ENCODE measurements around the gene SPARCL1.
A peak's percentile ranks its signal among the peaks of the same experiment; 100 is the strongest.
"Not testable (repeated sequence)": the region's sequence is repeated elsewhere in the genome, so short reads cannot be mapped to it uniquely, and the experiment has no call there.

Gene SPARCL1

GRCh38 chr4:87529187-87529586 is at the start of gene SPARCL1:
SPARCL1 (minus strand) TSS chr4:87529376; CDS start chr4:87499574, 29,802 bp downstream.
- DNase-seq, result no peak

GRCh38 chr4:87575983-87576382 is 46.8 kb upstream of the SPARCL1 start:
- DNase-seq, result no peak

- DNase-seq, result no peak
Observed at GRCh38 chr4:87575408-87575807, 46.2 kb upstream of the SPARCL1 start.

- no peak for DNase-seq
Observed at GRCh38 chr4:87574996-87575395, 45.8 kb upstream of the SPARCL1 start.

- not testable (repeated sequence) for DNase-seq
Observed at GRCh38 chr4:87574376-87574775, 45.2 kb upstream of the SPARCL1 start.

- DNase-seq, result no peak
Observed at GRCh38 chr4:87570290-87570805, 41.2 kb upstream of the SPARCL1 start.

- DNase-seq, result no peak
Observed at GRCh38 chr4:87567191-87567590, 38.0 kb upstream of the SPARCL1 start.

- no peak for DNase-seq
Observed at GRCh38 chr4:87566276-87566675, 37.1 kb upstream of the SPARCL1 start.

GRCh38 chr4:87565746-87566145 is 36.6 kb upstream of the SPARCL1 start:
- DNase-seq, result no peak

- no peak for DNase-seq
Observed at GRCh38 chr4:87560802-87561201, 31.6 kb upstream of the SPARCL1 start.

GRCh38 chr4:87559090-87559837 is 30.1 kb upstream of the SPARCL1 start:
- peak; percentile 3 for DNase-seq

GRCh38 chr4:87557348-87557747 is 28.2 kb upstream of the SPARCL1 start:
- DNase-seq, result no peak

- DNase-seq, result no peak
Observed at GRCh38 chr4:87555773-87556619, 26.8 kb upstream of the SPARCL1 start.

- DNase-seq, result no peak
Observed at GRCh38 chr4:87553182-87553581, 24.0 kb upstream of the SPARCL1 start.

GRCh38 chr4:87551361-87551760 is 22.2 kb upstream of the SPARCL1 start:
- no peak for DNase-seq

- no peak for DNase-seq
Observed at GRCh38 chr4:87547016-87547708, 18.0 kb upstream of the SPARCL1 start.

GRCh38 chr4:87545052-87545451 is 15.9 kb upstream of the SPARCL1 start:
- DNase-seq, result no peak

GRCh38 chr4:87543835-87544461 is 14.8 kb upstream of the SPARCL1 start:
- no peak for DNase-seq

- DNase-seq, result no peak
Observed at GRCh38 chr4:87542734-87543312, 13.6 kb upstream of the SPARCL1 start.

GRCh38 chr4:87541956-87542709 is 13.0 kb upstream of the SPARCL1 start:
- no peak for DNase-seq

GRCh38 chr4:87541521-87541920 is 12.3 kb upstream of the SPARCL1 start:
- DNase-seq, result no peak
